Kidney (tissue), 14 donors: Measurements from ENCODE around the gene MED9. TPM values are rescaled to one million over a fixed set of nuclear protein-coding genes. Genes with fewer than 3 reads are reported as not detected.

Experiments used
- DNase-seq, 5 donors: peaks; one replicate each; pipeline ENCODE4 v3.0.0-alpha.2; 2013 to 2020
- FAIRE-seq: peaks from 2 replicates; lab custom pipeline; 2012; peaks lifted over from hg19 to GRCh38; lab: Jason Lieb, UNC
- H3K27ac ChIP-seq, 2 donors: one replicate each; pipeline ENCODE4 v1.7.0; 2013; ENCODE audit warnings: low read depth in 2 of 2, low read length in 2 of 2, inconsistent platforms in 1 of 2
- H3K27me3 ChIP-seq: one replicate; pipeline ENCODE4 v1.7.1; 2013; ENCODE audit warnings: low read length, inconsistent platforms; ENCODE audit not compliant: control insufficient read depth, insufficient read depth
- H3K36me3 ChIP-seq, 3 donors: one replicate each; pipeline versions ENCODE4 v1.7.0 to v1.7.1; 2013; ENCODE audit warnings: low read length in 3 of 3, control low read depth in 1 of 3, inconsistent platforms in 1 of 3; ENCODE audit not compliant: insufficient read depth in 3 of 3, control insufficient read depth in 2 of 3
- H3K4me1 ChIP-seq, 3 donors: one replicate each; pipeline versions ENCODE4 v1.7.0 to v1.7.1; 2013; ENCODE audit warnings: low read length in 3 of 3, inconsistent platforms in 1 of 3, low read depth in 1 of 3; ENCODE audit not compliant: control insufficient read depth in 2 of 3, insufficient read depth in 2 of 3
- H3K4me3 ChIP-seq, 3 donors: one replicate each; pipeline versions ENCODE4 v1.7.0 to v1.8.1; 2013; ENCODE audit warnings: low read length in 3 of 3, control low read depth in 1 of 3, inconsistent platforms in 1 of 3
- H3K9ac ChIP-seq, 3 donors: one replicate each; pipeline versions ENCODE4 v1.7.0 to v1.7.1; 2013; ENCODE audit warnings: low read length in 3 of 3, control low read depth in 1 of 3, inconsistent platforms in 1 of 3
- H3K9me3 ChIP-seq, 3 donors: one replicate each; pipeline versions ENCODE4 v1.7.0 to v1.7.1; 2013; ENCODE audit warnings: low read length in 3 of 3, control low read depth in 1 of 3, inconsistent platforms in 1 of 3; ENCODE audit not compliant: control insufficient read depth in 2 of 3, insufficient read depth in 1 of 3
- intact Hi-C: fragments of 100-400 bp; cut with DNase I; formaldehyde crosslinking; loops from one replicate; pipeline ENCODE4 v1.11.1; 2022
- polyA plus RNA-seq: library from polyadenylated mRNA; stranded (reverse); fragments of 350-450 nt; fragmentation: Illumina TruSeq; extraction: RNeasy Lipid Tissue Mini Kit (QIAGEN cat#74804); gene quantifications from one replicate; pipeline ENCODE4 v1.2.3, GENCODE V29; 2014; ENCODE audit warnings: low read depth, low replicate concordance; ENCODE audit not compliant: insufficient read depth
- total RNA-seq: library from RNA; stranded (reverse); fragmentation: NEBNext Ultra II Directional; extraction: Animal tissue kit (Norgen Biotek cat#: 25700); gene quantifications from one replicate; pipeline ENCODE4 v1.2.1, GENCODE V29; 2021
- TF ChIP-seq, protein P1 (sequence below): IDR thresholded peaks from 3 replicates; pipeline ENCODE4 v1.5.1; 2012; ENCODE audit warnings: mild to moderate bottlenecking, moderate library complexity, borderline replicate concordance; ENCODE audit not compliant: insufficient read depth; ENCODE audit errors: extremely low read depth
- donor health status: control.
- donor health status: control.
- donor health status: control.
- donor health status: control.
- donor health status: control.
- donor health status: DM: yes; HTN: yes; CAD: no.
- donor health status: Normal renal cell carcinoma (clear cell type).

MED9 gene
- total and polyA plus RNA-seq, 2 donors from 2014 or later: 20.8 to 24.5 TPM

DNA sequence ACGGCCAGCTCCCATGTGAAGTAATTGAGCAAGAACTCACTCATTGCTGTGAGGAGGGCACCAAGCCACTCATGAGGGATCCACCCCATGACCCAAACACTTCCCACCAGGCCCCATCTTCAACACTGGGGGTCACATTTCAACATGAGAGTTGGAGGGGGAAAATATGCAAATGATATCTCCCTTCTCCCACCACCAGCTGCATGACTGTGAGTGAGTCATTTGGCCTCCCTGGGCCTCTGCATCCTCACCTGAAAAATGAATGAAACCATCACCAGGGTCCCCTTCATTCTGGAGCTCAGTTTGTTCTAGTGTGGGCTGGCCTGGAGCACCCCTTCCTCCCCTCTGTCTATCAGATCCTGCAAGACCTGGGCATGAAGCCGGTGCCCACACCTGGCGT lies 6.8 kb upstream of the MED9 start:
- H3K36me3 ChIP-seq: no peaks in the 10 kb centered on the region
- intact Hi-C loops: no loop called here
- no peaks in the 10 kb centered on the region for H3K4me1 ChIP-seq
- no peak for DNase-seq
- H3K4me3 ChIP-seq: no peak overlapping the region
- H3K27me3 ChIP-seq: no peaks in the 10 kb centered on the region
- H3K9ac ChIP-seq: no peak overlapping the region
- H3K27ac ChIP-seq: no peak overlapping the region
- no peaks in the 10 kb centered on the region for H3K9me3 ChIP-seq
- no peak for FAIRE-seq
- TF ChIP-seq, protein P1, sequence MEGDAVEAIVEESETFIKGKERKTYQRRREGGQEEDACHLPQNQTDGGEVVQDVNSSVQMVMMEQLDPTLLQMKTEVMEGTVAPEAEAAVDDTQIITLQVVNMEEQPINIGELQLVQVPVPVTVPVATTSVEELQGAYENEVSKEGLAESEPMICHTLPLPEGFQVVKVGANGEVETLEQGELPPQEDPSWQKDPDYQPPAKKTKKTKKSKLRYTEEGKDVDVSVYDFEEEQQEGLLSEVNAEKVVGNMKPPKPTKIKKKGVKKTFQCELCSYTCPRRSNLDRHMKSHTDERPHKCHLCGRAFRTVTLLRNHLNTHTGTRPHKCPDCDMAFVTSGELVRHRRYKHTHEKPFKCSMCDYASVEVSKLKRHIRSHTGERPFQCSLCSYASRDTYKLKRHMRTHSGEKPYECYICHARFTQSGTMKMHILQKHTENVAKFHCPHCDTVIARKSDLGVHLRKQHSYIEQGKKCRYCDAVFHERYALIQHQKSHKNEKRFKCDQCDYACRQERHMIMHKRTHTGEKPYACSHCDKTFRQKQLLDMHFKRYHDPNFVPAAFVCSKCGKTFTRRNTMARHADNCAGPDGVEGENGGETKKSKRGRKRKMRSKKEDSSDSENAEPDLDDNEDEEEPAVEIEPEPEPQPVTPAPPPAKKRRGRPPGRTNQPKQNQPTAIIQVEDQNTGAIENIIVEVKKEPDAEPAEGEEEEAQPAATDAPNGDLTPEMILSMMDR: no peak

DNA sequence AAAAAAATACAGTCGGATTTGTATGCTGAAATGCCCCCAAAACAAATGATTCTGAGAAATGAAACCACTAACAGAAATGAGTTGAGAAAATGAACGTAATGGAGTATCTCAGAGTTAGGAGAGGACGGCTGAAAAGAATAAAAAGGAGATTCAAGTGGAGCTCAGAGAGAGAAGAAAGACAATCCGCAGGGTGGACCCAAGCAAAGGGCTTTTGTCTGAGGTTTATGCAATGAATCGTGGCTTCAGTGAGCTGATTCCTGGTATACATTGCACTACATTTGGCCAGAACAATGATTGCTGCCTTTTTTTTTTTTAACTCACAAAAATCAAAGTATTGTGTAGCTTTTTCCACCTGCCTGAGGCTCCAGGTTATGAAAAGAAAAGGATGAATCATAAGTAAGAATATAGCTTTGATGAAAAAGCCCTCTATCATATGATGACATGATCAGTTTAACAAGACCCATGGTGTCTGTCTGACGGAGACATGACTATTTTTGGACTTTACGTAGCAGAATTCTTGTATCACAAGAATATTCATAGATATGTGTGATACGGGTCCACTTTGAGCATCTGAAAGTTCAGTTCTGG lies 4.4 kb upstream of the MED9 start:
- Histone ChIP-seq H3K36me3 (no peaks in the 10 kb centered on the region), H3K27ac (no peak overlapping the region), H3K9ac (no peak overlapping the region), H3K4me1 (peaks cover 0 to 2% (median 0%) of the 10 kb centered on the region in 3 donors), H3K9me3 (no peaks in the 10 kb centered on the region), H3K27me3 (no peaks in the 10 kb centered on the region), H3K4me3 (no peak overlapping the region)
- intact Hi-C loops: no loop called here
- no peak for DNase-seq
- no peak for FAIRE-seq
- TF ChIP-seq, protein P1: no peak

DNA sequence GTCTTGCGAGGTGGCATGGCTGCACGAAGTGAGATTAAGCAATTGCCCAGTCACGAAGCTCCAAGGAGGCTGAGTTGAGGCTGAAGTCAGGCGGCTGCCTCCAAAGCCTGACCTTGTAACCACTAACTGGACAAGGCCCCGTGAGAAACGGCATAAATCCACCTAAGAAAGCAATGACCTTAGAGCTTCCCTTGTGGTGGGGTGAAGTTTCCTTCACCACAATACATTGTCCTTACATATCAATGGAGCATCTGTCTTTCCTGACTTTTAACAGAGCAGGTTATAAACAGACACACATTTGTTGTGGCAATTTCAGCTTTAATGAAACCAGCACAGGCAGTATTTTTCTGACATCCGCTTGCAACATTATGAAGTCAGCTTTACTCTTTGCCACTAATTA lies 2.5 kb upstream of the MED9 start:
- Histone ChIP-seq H3K27me3 (no peaks in the 10 kb centered on the region), H3K9me3 (no peaks in the 10 kb centered on the region), H3K9ac (no peak overlapping the region), H3K36me3 (no peaks in the 10 kb centered on the region), H3K27ac (no peak overlapping the region), H3K4me3 (no peak overlapping the region), H3K4me1 (peaks cover 0 to 8% (median 0%) of the 10 kb centered on the region in 3 donors)
- intact Hi-C loops: no loop called here
- TF ChIP-seq, protein P1: no peak
- DNase-seq (no peak), FAIRE-seq (no peak)

DNA sequence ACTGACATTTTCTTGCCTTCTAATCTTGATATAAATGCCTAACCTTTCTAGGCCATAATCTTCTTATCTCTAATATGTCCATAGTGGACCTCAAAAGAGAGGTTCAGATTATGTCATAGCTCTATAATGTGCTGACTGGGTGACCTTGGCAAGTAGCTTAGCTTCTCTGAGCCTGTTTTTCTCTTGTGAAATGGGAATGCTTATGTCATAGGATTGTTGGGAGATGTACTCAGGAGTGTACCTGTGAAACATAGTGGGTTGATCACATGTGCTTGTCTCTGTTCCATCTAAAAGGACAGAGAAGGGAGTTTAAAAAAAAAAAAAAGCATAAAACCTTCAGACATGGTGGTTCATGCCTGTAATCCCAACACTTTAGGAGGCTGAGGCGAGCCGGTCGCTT lies 2.4 kb downstream of the MED9 start:
- TF ChIP-seq, protein P1: no peak
- intact Hi-C loops: no loop called here
- H3K4me1 ChIP-seq: peaks cover 0 to 16% (median 7%) of the 10 kb centered on the region in 3 donors
- no peak overlapping the region for H3K27ac ChIP-seq
- H3K36me3 ChIP-seq: peaks cover 0 to 7% (median 0%) of the 10 kb centered on the region in 3 donors
- H3K9ac ChIP-seq: no peak overlapping the region
- peak overlapping the region in 1 of 3 donors; percentile 36 for H3K4me3 ChIP-seq
- H3K27me3 ChIP-seq: no peaks in the 10 kb centered on the region
- H3K9me3 ChIP-seq: no peaks in the 10 kb centered on the region
- no peak for DNase-seq
- FAIRE-seq: no peak
